MM.1S (cell line): Measurements from ENCODE around the gene ATG10.

Experiments used
- EZH2phosphoT487 ChIP-seq: fragments of 300-600 bp; sonication (generic); IDR thresholded peaks from 2 replicates; pipeline ENCODE4 v1.6.1; 2018; ENCODE audit warnings: antibody characterized with exemption, low read length
- TF ChIP-seq, protein P1 (sequence below): fragments of 300-600 bp; sonication (generic); IDR thresholded peaks from 2 replicates; pipeline ENCODE4 v1.5.1; 2016; ENCODE audit warnings: antibody characterized with exemption, low read length, mixed read lengths

GRCh38 chr5:82150559-82150958, 178.7 kb downstream of the ATG10 start:
- TF ChIP-seq, protein P1, sequence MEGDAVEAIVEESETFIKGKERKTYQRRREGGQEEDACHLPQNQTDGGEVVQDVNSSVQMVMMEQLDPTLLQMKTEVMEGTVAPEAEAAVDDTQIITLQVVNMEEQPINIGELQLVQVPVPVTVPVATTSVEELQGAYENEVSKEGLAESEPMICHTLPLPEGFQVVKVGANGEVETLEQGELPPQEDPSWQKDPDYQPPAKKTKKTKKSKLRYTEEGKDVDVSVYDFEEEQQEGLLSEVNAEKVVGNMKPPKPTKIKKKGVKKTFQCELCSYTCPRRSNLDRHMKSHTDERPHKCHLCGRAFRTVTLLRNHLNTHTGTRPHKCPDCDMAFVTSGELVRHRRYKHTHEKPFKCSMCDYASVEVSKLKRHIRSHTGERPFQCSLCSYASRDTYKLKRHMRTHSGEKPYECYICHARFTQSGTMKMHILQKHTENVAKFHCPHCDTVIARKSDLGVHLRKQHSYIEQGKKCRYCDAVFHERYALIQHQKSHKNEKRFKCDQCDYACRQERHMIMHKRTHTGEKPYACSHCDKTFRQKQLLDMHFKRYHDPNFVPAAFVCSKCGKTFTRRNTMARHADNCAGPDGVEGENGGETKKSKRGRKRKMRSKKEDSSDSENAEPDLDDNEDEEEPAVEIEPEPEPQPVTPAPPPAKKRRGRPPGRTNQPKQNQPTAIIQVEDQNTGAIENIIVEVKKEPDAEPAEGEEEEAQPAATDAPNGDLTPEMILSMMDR: no peak
- TF ChIP-seq EZH2phosphoT487: no peak
